Memory B cell (primary cell): ENCODE data around the gene POT1.

ENCODE experiments used
- ATAC-seq: fragments of 150-1000 bp; cut with Tn5 transposase; 2 replicates; pipeline ENCODE4 v1.10.0; 2021; ENCODE audit warnings: low read depth, mild to moderate bottlenecking, moderate library complexity
- DNase-seq, 2 donors: peaks; one replicate each; pipeline ENCODE4 v3.0.0; 2022; ENCODE audit warnings: low spot score in 2 of 2
- H3K27ac Mint-ChIP-seq: one replicate; pipeline ENCODE4 v1.8.0; 2022; ENCODE audit warnings: mild to moderate bottlenecking, moderate library complexity, mixed read lengths
- H3K27me3 Mint-ChIP-seq: one replicate; pipeline ENCODE4 v1.8.0; 2022; ENCODE audit warnings: mixed read lengths
- H3K36me3 Mint-ChIP-seq: one replicate; pipeline ENCODE4 v1.8.0; 2022; ENCODE audit warnings: mild to moderate bottlenecking, mixed read lengths
- H3K4me1 Mint-ChIP-seq: one replicate; pipeline ENCODE4 v1.8.0; 2022; ENCODE audit warnings: mixed read lengths
- H3K4me3 Mint-ChIP-seq: one replicate; pipeline ENCODE4 v1.8.0; 2022; ENCODE audit warnings: mild to moderate bottlenecking, moderate library complexity, mixed read lengths
- H3K9me3 Mint-ChIP-seq: one replicate; pipeline ENCODE4 v1.8.0; 2022; ENCODE audit warnings: mixed read lengths

Gene POT1

GRCh38 chr7:124893140-124893827 lies 36.3 kb downstream of the POT1 start:
- H3K4me1 Mint-ChIP-seq: no peaks in the 10 kb centered on the region
- no peaks in the 10 kb centered on the region for H3K9me3 Mint-ChIP-seq
- no peaks in the 10 kb centered on the region for H3K27me3 Mint-ChIP-seq
- no peak overlapping the region for H3K27ac Mint-ChIP-seq
- no peak overlapping the region for H3K4me3 Mint-ChIP-seq
- DNase-seq (no peak), ATAC-seq (no peak)
- H3K36me3 Mint-ChIP-seq: peaks cover 29% of the 10 kb centered on the region

GRCh38 chr7:124887247-124887646 lies 42.4 kb downstream of the POT1 start:
- H3K27ac Mint-ChIP-seq: no peak overlapping the region
- no peak overlapping the region for H3K4me3 Mint-ChIP-seq
- no peaks in the 10 kb centered on the region for H3K27me3 Mint-ChIP-seq
- peaks cover 19% of the 10 kb centered on the region for H3K36me3 Mint-ChIP-seq
- no peaks in the 10 kb centered on the region for H3K9me3 Mint-ChIP-seq
- ATAC-seq: no peak
- DNase-seq: no peak
- no peaks in the 10 kb centered on the region for H3K4me1 Mint-ChIP-seq

- no peak overlapping the region for H3K27ac Mint-ChIP-seq
- H3K4me3 Mint-ChIP-seq: no peak overlapping the region
- H3K27me3 Mint-ChIP-seq: no peaks in the 10 kb centered on the region
- H3K9me3 Mint-ChIP-seq: no peaks in the 10 kb centered on the region
- peaks cover 4% of the 10 kb centered on the region for H3K36me3 Mint-ChIP-seq
- no peaks in the 10 kb centered on the region for H3K4me1 Mint-ChIP-seq
- DNase-seq (no peak), ATAC-seq (no peak)
Observed at GRCh38 chr7:124881981-124882380, 47.6 kb downstream of the POT1 start.

GRCh38 chr7:124879771-124880170 lies 49.9 kb downstream of the POT1 start:
- Mint-ChIP-seq H3K36me3 (peaks cover 4% of the 10 kb centered on the region), H3K27ac (no peak overlapping the region), H3K4me1 (no peaks in the 10 kb centered on the region)

GRCh38 chr7:124879103-124879502 lies 50.5 kb downstream of the POT1 start:
- ATAC-seq (no peak), DNase-seq (no peak)
- no peak overlapping the region for H3K4me3 Mint-ChIP-seq
- H3K36me3 Mint-ChIP-seq: peaks cover 7% of the 10 kb centered on the region
- H3K27ac Mint-ChIP-seq: no peak overlapping the region
- no peaks in the 10 kb centered on the region for H3K4me1 Mint-ChIP-seq
- H3K9me3 Mint-ChIP-seq: no peaks in the 10 kb centered on the region
- H3K27me3 Mint-ChIP-seq: no peaks in the 10 kb centered on the region

More at GRCh38 chr7:124879771-124880170, 49.9 kb downstream of the POT1 start:
- H3K4me3 Mint-ChIP-seq: no peak overlapping the region
- DNase-seq (no peak), ATAC-seq (no peak)
- H3K27me3 Mint-ChIP-seq: no peaks in the 10 kb centered on the region
- H3K9me3 Mint-ChIP-seq: no peaks in the 10 kb centered on the region

GRCh38 chr7:124874644-124875163 lies 54.9 kb downstream of the POT1 start:
- no peak overlapping the region for H3K4me3 Mint-ChIP-seq
- H3K4me1 Mint-ChIP-seq: no peaks in the 10 kb centered on the region
- H3K27ac Mint-ChIP-seq: no peak overlapping the region
- H3K27me3 Mint-ChIP-seq: no peaks in the 10 kb centered on the region
- DNase-seq (no peak), ATAC-seq (no peak)
- H3K9me3 Mint-ChIP-seq: no peaks in the 10 kb centered on the region
- H3K36me3 Mint-ChIP-seq: peaks cover 13% of the 10 kb centered on the region

GRCh38 chr7:124857672-124858235 lies 71.9 kb downstream of the POT1 start:
- Mint-ChIP-seq H3K4me1 (no peaks in the 10 kb centered on the region), H3K9me3 (no peaks in the 10 kb centered on the region), H3K4me3 (no peak overlapping the region), H3K27ac (no peak overlapping the region), H3K27me3 (no peaks in the 10 kb centered on the region), H3K36me3 (peaks cover 16% of the 10 kb centered on the region)
- DNase-seq (no peak), ATAC-seq (no peak)

- DNase-seq: no peak
- Mint-ChIP-seq H3K27ac (no peak overlapping the region), H3K27me3 (no peaks in the 10 kb centered on the region), H3K4me1 (no peaks in the 10 kb centered on the region), H3K4me3 (no peak overlapping the region), H3K36me3 (peaks cover 11% of the 10 kb centered on the region), H3K9me3 (no peaks in the 10 kb centered on the region)
- ATAC-seq: no peak
Observed at GRCh38 chr7:124856299-124856888, 73.2 kb downstream of the POT1 start.

GRCh38 chr7:124843336-124843735 lies 86.3 kb downstream of the POT1 start:
- ATAC-seq (no peak), DNase-seq (no peak)
- no peak overlapping the region for H3K4me3 Mint-ChIP-seq
- H3K36me3 Mint-ChIP-seq: peaks cover 18% of the 10 kb centered on the region
- H3K27me3 Mint-ChIP-seq: no peaks in the 10 kb centered on the region
- no peaks in the 10 kb centered on the region for H3K9me3 Mint-ChIP-seq
- H3K4me1 Mint-ChIP-seq: no peaks in the 10 kb centered on the region
- no peak overlapping the region for H3K27ac Mint-ChIP-seq

- DNase-seq (no peak), ATAC-seq (no peak)
- H3K9me3 Mint-ChIP-seq: no peaks in the 10 kb centered on the region
- H3K4me3 Mint-ChIP-seq: no peak overlapping the region
- no peak overlapping the region for H3K27ac Mint-ChIP-seq
- peaks cover 9% of the 10 kb centered on the region for H3K36me3 Mint-ChIP-seq
- H3K4me1 Mint-ChIP-seq: no peaks in the 10 kb centered on the region
- H3K27me3 Mint-ChIP-seq: no peaks in the 10 kb centered on the region
Observed at GRCh38 chr7:124840435-124840834, 89.2 kb downstream of the POT1 start.

GRCh38 chr7:124839687-124840086 lies 89.9 kb downstream of the POT1 start:
- Mint-ChIP-seq H3K4me3 (no peak overlapping the region), H3K27me3 (no peaks in the 10 kb centered on the region), H3K9me3 (no peaks in the 10 kb centered on the region), H3K4me1 (no peaks in the 10 kb centered on the region), H3K36me3 (peaks cover 12% of the 10 kb centered on the region), H3K27ac (no peak overlapping the region)
- no peak for DNase-seq
- no peak for ATAC-seq

- peaks cover 22% of the 10 kb centered on the region for H3K36me3 Mint-ChIP-seq
- ATAC-seq: no peak
Observed at GRCh38 chr7:124836173-124836572, 93.5 kb downstream of the POT1 start.

GRCh38 chr7:124818807-124819206 lies 110.8 kb downstream of the POT1 start:
- Mint-ChIP-seq H3K4me1 (peaks cover 2% of the 10 kb centered on the region), H3K9me3 (peaks cover 3% of the 10 kb centered on the region), H3K27ac (no peak overlapping the region), H3K4me3 (no peak overlapping the region), H3K36me3 (peaks cover 4% of the 10 kb centered on the region), H3K27me3 (no peaks in the 10 kb centered on the region)
- no peak for DNase-seq
- no peak for ATAC-seq

More at GRCh38 chr7:124836173-124836572, 93.5 kb downstream of the POT1 start:
- Mint-ChIP-seq H3K9me3 (no peaks in the 10 kb centered on the region), H3K4me1 (no peaks in the 10 kb centered on the region), H3K27me3 (no peaks in the 10 kb centered on the region), H3K27ac (no peak overlapping the region), H3K4me3 (no peak overlapping the region)
- DNase-seq: no peak

GRCh38 chr7:124813994-124814798 lies 115.4 kb downstream of the POT1 start:
- no peak overlapping the region for H3K27ac Mint-ChIP-seq
- H3K4me3 Mint-ChIP-seq: no peak overlapping the region
- no peaks in the 10 kb centered on the region for H3K27me3 Mint-ChIP-seq
- H3K9me3 Mint-ChIP-seq: peaks cover 3% of the 10 kb centered on the region
- no peaks in the 10 kb centered on the region for H3K36me3 Mint-ChIP-seq
- H3K4me1 Mint-ChIP-seq: no peaks in the 10 kb centered on the region
- DNase-seq (no peak), ATAC-seq (no peak)
